ENCODE measurements around the gene ADAMTS18. TPM values are rescaled to one million over a fixed set of nuclear protein-coding genes. Genes with fewer than 3 reads are reported as not detected.

Gene ADAMTS18
- total and polyA plus RNA-seq, 2 of the 8 experiments (the other 6 are each of a cell fraction or from before 2014, with no cell fraction given), result 0.05 to 0.19 TPM

GRCh38 chr16:77290451-77291115 lies 144.3 kb downstream of the ADAMTS18 start:
- Histone ChIP-seq H3K9ac (replicated peaks in 1 of 4; ENCODE audit: extremely low read depth in 1 of 4, low read depth in 3 of 4, low read length in 3 of 4) (no peak overlapping the region), H4K91ac (replicated peaks; ENCODE audit: insufficient read length, low read length) (no peak overlapping the region), H3K23me2 (ENCODE audit: low read depth, low read length) (no peaks in the 10 kb centered on the region), H2BK120ac (replicated peaks; ENCODE audit: low read depth, low read length) (no peak overlapping the region), H2BK15ac (ENCODE audit: low read length) (no peak overlapping the region), H3K4ac (replicated peaks; ENCODE audit: insufficient read length, low read depth, low read length) (no peak overlapping the region), H3K56ac (replicated peaks; ENCODE audit: insufficient read length, low read depth, low read length) (no peak overlapping the region), H3K23ac (ENCODE audit: insufficient read length) (no peak overlapping the region), H3K9me3 (ENCODE audit: insufficient read depth in 2 of 2, low read depth in 1 of 2, low read length in 1 of 2) (no peaks in the 10 kb centered on the region), H3K18ac (ENCODE audit: extremely low read depth, low read length) (no peak overlapping the region), H3K27ac (ENCODE audit: low read depth, low read length) (no peak overlapping the region), H4K20me1 (replicated peaks in 1 of 2; ENCODE audit: control insufficient read depth in 1 of 2, insufficient read depth in 2 of 2, low read length in 2 of 2) (no peaks in the 10 kb centered on the region), H2AK5ac (ENCODE audit: low read depth, low read length) (no peak overlapping the region), H3K79me1 (ENCODE audit: low read depth, low read length) (no peaks in the 10 kb centered on the region), H3K4me2 (ENCODE audit: insufficient read depth in 1 of 2, low read depth in 2 of 2, low read length in 2 of 2) (no peak overlapping the region), H3K4me3 (ENCODE audit: extremely low read depth in 1 of 4, insufficient read depth in 2 of 4, low read depth in 3 of 4, low read length in 4 of 4) (no peak overlapping the region), H2BK5ac (ENCODE audit: low read depth, low read length) (no peak overlapping the region), H3K36me3 (ENCODE audit: control insufficient read depth in 2 of 4, insufficient read depth in 4 of 4, low read length in 3 of 4) (no peaks in the 10 kb centered on the region), H3K14ac (ENCODE audit: insufficient read length) (no peak overlapping the region), H4K8ac (ENCODE audit: extremely low read depth, insufficient read depth, low read length) (no peak overlapping the region), H2AFZ (ENCODE audit: low read length) (no peak overlapping the region), H3K4me1 (replicated peaks in 1 of 4; ENCODE audit: control insufficient read depth in 3 of 4, insufficient read depth in 4 of 4, low read length in 3 of 4) (no peaks in the 10 kb centered on the region; a peak in 1 of 7 replicates), H4K5ac (ENCODE audit: insufficient read length, low read depth, low read length) (no peak overlapping the region), H3K79me2 (ENCODE audit: control insufficient read depth in 1 of 2, insufficient read depth in 2 of 2, low read length in 2 of 2) (no peaks in the 10 kb centered on the region), H3K27me3 (replicated peaks in 1 of 4; ENCODE audit: control insufficient read depth in 3 of 4, extremely low read depth in 1 of 4, insufficient read depth in 3 of 4, low read length in 3 of 4) (no peaks in the 10 kb centered on the region), H2BK20ac (ENCODE audit: low read length) (no peak overlapping the region), H2BK12ac (ENCODE audit: low read depth, low read length) (no peak overlapping the region)
- no peak for DNase-seq (ENCODE audit: low read depth in 1 of 2, low spot score in 2 of 2)
- WGBS, 2 experiments (ENCODE audit: extremely low coverage in 1 of 2, insufficient coverage in 1 of 2, insufficient read length in 1 of 2, insufficient replicate concordance in 2 of 2, low coverage in 1 of 2, low lambda C conversion rate in 2 of 2, missing lambda C conversion rate in 1 of 2), result 89% methylated on average over 10 of the region's 10 CpGs; no CpG with 5 or more reads in 1 of the 2 experiments
- FAIRE-seq, result no peak
- CTCF ChIA-PET (ENCODE audit: partially characterized antibody), result interaction anchor here (0.6 to 1.7 kb wide), 7 partner anchors 10 to 144 kb away, joined by 3 to 8 read pairs (median 4); partner anchors contain the start of gene ADAMTS18
- POLR2A ChIA-PET (ENCODE audit: partially characterized antibody), result no interaction called here
- no peak for TF ChIP-seq CBX8 (IDR thresholded peaks at IDR 0.05; ENCODE audit: borderline replicate concordance, low read depth, low read length)
- no peak for TF ChIP-seq SRF (IDR thresholded peaks at IDR 0.05; ENCODE audit: low read depth, low read length)
- TF ChIP-seq PHF8 (conservative IDR thresholded peaks at IDR 0.05; ENCODE audit: low read depth, low read length), result no peak
- no peak for TF ChIP-seq SAP30 (IDR thresholded peaks at IDR 0.05; ENCODE audit: insufficient read depth, insufficient replicate concordance, low read length)
- TF ChIP-seq, protein P1, sequence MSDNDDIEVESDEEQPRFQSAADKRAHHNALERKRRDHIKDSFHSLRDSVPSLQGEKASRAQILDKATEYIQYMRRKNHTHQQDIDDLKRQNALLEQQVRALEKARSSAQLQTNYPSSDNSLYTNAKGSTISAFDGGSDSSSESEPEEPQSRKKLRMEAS (IDR thresholded peaks at IDR 0.05), result no peak
- no peak for TF ChIP-seq JUN (IDR thresholded peaks at IDR 0.05; ENCODE audit: low read depth, low read length)
- no peak for TF ChIP-seq CHD2 (IDR thresholded peaks at IDR 0.05; ENCODE audit: low read length)
- TF ChIP-seq TBP (IDR thresholded peaks at IDR 0.05; ENCODE audit: low read depth, low read length), result no peak
- TF ChIP-seq CBX5 (IDR thresholded peaks at IDR 0.05; ENCODE audit: low read depth, low read length), result no peak
- no peak for TF ChIP-seq NRF1 (IDR thresholded peaks at IDR 0.05; ENCODE audit: low read depth, low read length)
- TF ChIP-seq ATF2 (IDR thresholded peaks at IDR 0.05; ENCODE audit: low read length), result no peak
- no peak for TF ChIP-seq ASH2L (IDR thresholded peaks at IDR 0.05; ENCODE audit: low read length)

All from H1 (cell line).